Measurements from ENCODE around the gene MST1R. TPM values are rescaled to one million over a fixed set of nuclear protein-coding genes. Genes with fewer than 3 reads are reported as not detected.

MST1R gene
- total RNA-seq, 2 donors from 2014 or later, result 6.8 to 11.2 TPM

DNA sequence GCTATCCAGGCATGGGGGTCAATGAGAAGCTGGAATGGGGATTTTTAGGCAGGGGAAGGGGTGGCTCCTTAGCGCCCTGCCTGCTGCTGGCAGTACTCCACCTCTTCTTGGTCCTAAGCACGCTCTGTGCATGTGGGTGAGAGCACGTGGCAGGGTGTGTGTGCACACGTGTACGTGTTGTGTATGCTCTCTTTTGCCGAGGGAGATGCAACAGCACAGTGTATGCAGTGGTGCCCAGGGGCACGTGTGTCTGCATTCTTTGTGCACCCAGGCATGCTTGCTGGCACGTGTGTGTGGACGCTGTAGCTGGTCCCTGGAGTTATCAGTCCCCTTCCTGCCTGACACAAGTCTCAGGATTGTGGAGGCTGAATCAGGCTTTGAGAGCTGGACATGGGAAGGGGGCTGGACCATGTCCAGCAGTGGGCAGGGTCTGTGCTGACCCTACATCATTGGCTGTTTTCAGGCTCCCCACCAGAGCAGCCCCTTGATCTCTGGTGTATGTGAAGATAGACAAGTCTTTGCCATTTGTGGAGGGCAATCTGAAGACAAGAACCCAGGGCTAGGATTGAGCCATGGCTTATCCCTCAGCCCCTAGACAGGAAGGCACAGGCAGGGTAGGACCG lies 32.0 kb downstream of the MST1R start:
- Histone ChIP-seq H3K9ac (ENCODE audit: extremely low read depth, low read length, poor library complexity, severe bottlenecking) (no peak overlapping the region), H3K27me3 (ENCODE audit: control insufficient read depth, insufficient read depth, low read length, poor library complexity, severe bottlenecking) (peaks cover 40% of the 10 kb centered on the region), H3K4me3 (ENCODE audit: low read length) (no peak overlapping the region), H3K4me1 (ENCODE audit: control insufficient read depth, insufficient read depth, low read length) (no peaks in the 10 kb centered on the region), H3K36me3 (ENCODE audit: control insufficient read depth, insufficient read depth, low read length) (no peaks in the 10 kb centered on the region), H3K27ac (ENCODE audit: low read depth, low read length) (no peak overlapping the region), H3K9me3 (ENCODE audit: control insufficient read depth, low read length) (no peaks in the 10 kb centered on the region)
- Mint-ChIP-seq H3K4me3 (no peak overlapping the region), H3K27me3 (ENCODE audit: insufficient read depth) (peaks cover 46% of the 10 kb centered on the region), H3K27ac (no peak overlapping the region), H3K4me1 (no peaks in the 10 kb centered on the region), H3K9me3 (no peaks in the 10 kb centered on the region), H3K36me3 (ENCODE audit: low read depth) (no peaks in the 10 kb centered on the region)
- WGBS, 2 experiments (ENCODE audit: insufficient coverage in 1 of 2, insufficient read length in 1 of 2), result 86 to 94% methylated on average over 10 of the region's 10 CpGs
- no peak for DNase-seq
- TF ChIP-seq, protein P1, sequence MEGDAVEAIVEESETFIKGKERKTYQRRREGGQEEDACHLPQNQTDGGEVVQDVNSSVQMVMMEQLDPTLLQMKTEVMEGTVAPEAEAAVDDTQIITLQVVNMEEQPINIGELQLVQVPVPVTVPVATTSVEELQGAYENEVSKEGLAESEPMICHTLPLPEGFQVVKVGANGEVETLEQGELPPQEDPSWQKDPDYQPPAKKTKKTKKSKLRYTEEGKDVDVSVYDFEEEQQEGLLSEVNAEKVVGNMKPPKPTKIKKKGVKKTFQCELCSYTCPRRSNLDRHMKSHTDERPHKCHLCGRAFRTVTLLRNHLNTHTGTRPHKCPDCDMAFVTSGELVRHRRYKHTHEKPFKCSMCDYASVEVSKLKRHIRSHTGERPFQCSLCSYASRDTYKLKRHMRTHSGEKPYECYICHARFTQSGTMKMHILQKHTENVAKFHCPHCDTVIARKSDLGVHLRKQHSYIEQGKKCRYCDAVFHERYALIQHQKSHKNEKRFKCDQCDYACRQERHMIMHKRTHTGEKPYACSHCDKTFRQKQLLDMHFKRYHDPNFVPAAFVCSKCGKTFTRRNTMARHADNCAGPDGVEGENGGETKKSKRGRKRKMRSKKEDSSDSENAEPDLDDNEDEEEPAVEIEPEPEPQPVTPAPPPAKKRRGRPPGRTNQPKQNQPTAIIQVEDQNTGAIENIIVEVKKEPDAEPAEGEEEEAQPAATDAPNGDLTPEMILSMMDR (conservative IDR thresholded peaks at IDR 0.05), result no peak

- Histone ChIP-seq H3K27ac (ENCODE audit: low read depth, low read length) (no peak within 1 kb of the TSS), H3K9ac (ENCODE audit: extremely low read depth, low read length, poor library complexity, severe bottlenecking) (no peak within 1 kb of the TSS)
- no peak within 1 kb of the TSS for H3K27ac Mint-ChIP-seq
Measured at GRCh38 chr3:49869525-49870126, 34.0 kb downstream of the MST1R start, which contains the start of gene CAMKV. TSS of gene CAMKV (minus strand) at chr3:49869906. CDS start at chr3:49862388, 7,518 bp downstream.

GRCh38 chr3:49868862-49869466 lies 34.7 kb downstream of the MST1R start:
- H3K4me3 Mint-ChIP-seq, result peak overlapping the region; percentile 47
- DNase-seq, result peak; percentile 78
- H3K4me1 Mint-ChIP-seq, result no peaks in the 10 kb centered on the region
- no peak overlapping the region for H3K27ac Mint-ChIP-seq
- no peaks in the 10 kb centered on the region for H3K36me3 Mint-ChIP-seq (ENCODE audit: low read depth)
- H3K27me3 Mint-ChIP-seq (ENCODE audit: insufficient read depth), result peaks cover 38% of the 10 kb centered on the region
- no peak overlapping the region for H3K27ac ChIP-seq (ENCODE audit: low read depth, low read length)
- no peaks in the 10 kb centered on the region for H3K9me3 ChIP-seq (ENCODE audit: control insufficient read depth, low read length)
- H3K27me3 ChIP-seq (ENCODE audit: control insufficient read depth, insufficient read depth, low read length, poor library complexity, severe bottlenecking), result peaks cover 40% of the 10 kb centered on the region
- no peaks in the 10 kb centered on the region for H3K4me1 ChIP-seq (ENCODE audit: control insufficient read depth, insufficient read depth, low read length)
- TF ChIP-seq, protein P1 (conservative IDR thresholded peaks at IDR 0.05), result no peak
- WGBS, 2 experiments (ENCODE audit: insufficient coverage in 1 of 2, insufficient read length in 1 of 2), result 0 to 4% methylated on average over 10 to 23 of the region's 23 CpGs
- no peaks in the 10 kb centered on the region for H3K9me3 Mint-ChIP-seq
- H3K9ac ChIP-seq (ENCODE audit: extremely low read depth, low read length, poor library complexity, severe bottlenecking), result no peak overlapping the region
- H3K36me3 ChIP-seq (ENCODE audit: control insufficient read depth, insufficient read depth, low read length), result no peaks in the 10 kb centered on the region
- H3K4me3 ChIP-seq (ENCODE audit: low read length), result peak overlapping the region; percentile 64

More at GRCh38 chr3:49869525-49870126, 34.0 kb downstream of the MST1R start, which contains the start of gene CAMKV:
- peak within 1 kb of the TSS; percentile 64 for H3K4me3 ChIP-seq (ENCODE audit: low read length)
- H3K36me3 ChIP-seq (ENCODE audit: control insufficient read depth, insufficient read depth, low read length), result no peaks in the 10 kb centered on the region
- no peaks in the 10 kb centered on the region for H3K36me3 Mint-ChIP-seq (ENCODE audit: low read depth)
- no peaks in the 10 kb centered on the region for H3K9me3 ChIP-seq (ENCODE audit: control insufficient read depth, low read length)
- H3K4me3 Mint-ChIP-seq, result peak within 1 kb of the TSS; percentile 47
- TF ChIP-seq, protein P1 (conservative IDR thresholded peaks at IDR 0.05), result no peak
- H3K9me3 Mint-ChIP-seq, result no peaks in the 10 kb centered on the region
- H3K4me1 Mint-ChIP-seq, result no peaks in the 10 kb centered on the region
- H3K4me1 ChIP-seq (ENCODE audit: control insufficient read depth, insufficient read depth, low read length), result no peaks in the 10 kb centered on the region
- H3K27me3 Mint-ChIP-seq (ENCODE audit: insufficient read depth), result peaks cover 40% of the 10 kb centered on the region
- 0 to 1% methylated on average over 4 to 59 of the region's 59 CpGs for WGBS, 2 experiments (ENCODE audit: insufficient coverage in 1 of 2, insufficient read length in 1 of 2)
- peaks cover 40% of the 10 kb centered on the region for H3K27me3 ChIP-seq (ENCODE audit: control insufficient read depth, insufficient read depth, low read length, poor library complexity, severe bottlenecking)
- peak; percentile 86 for DNase-seq

Measured in endodermal cell (in vitro differentiated cells).